Naive thymus-derived CD4-positive, alpha-beta T cell (primary cell): ENCODE results near the gene TET3. TPM values are rescaled to one million over a fixed set of nuclear protein-coding genes. Genes with fewer than 3 reads are reported as not detected.

Experiments used
- ATAC-seq: fragments of 150-1000 bp; cut with Tn5 transposase; 2 replicates; pipeline ENCODE4 v1.10.0; 2021; ENCODE audit warnings: mild to moderate bottlenecking, moderate library complexity
- CTCF ChIA-PET: fragments of 350-600 bp; sonication (Branson Sonifier 250); formaldehyde crosslinking; loops from one replicate; lab custom pipeline; 2021; ENCODE audit warnings: antibody characterized with exemption; lab: Charles Lee
- POLR2A ChIA-PET: fragments of 350-600 bp; sonication (Branson Sonifier 250); formaldehyde crosslinking; loops from one replicate; lab custom pipeline; 2021; ENCODE audit warnings: antibody characterized with exemption, inconsistent platforms; lab: Charles Lee
- DNase-seq, 9 donors: peaks; one replicate each; pipeline versions ENCODE4 v3.0.0 to v3.0.0-alpha.2; 2020 to 2022; ENCODE audit warnings: mixed read lengths in 1 of 9
- H3K27ac ChIP-seq: one replicate; pipeline ENCODE4 v1.7.0; 2013; ENCODE audit warnings: mild to moderate bottlenecking, low read depth, low read length, moderate library complexity
- H3K27me3 ChIP-seq, 2 donors: one replicate each; pipeline ENCODE4 v1.7.0; 2013; ENCODE audit warnings: low read length in 2 of 2, mild to moderate bottlenecking in 2 of 2, moderate library complexity in 2 of 2; ENCODE audit not compliant: control insufficient read depth in 2 of 2, insufficient read depth in 2 of 2
- H3K36me3 ChIP-seq, 3 experiments: 1 replicate in 2 of 3; 2 replicates in 1 of 3; pipeline ENCODE4 v1.7.0; 2013; ENCODE audit warnings: low read length in 3 of 3, mild to moderate bottlenecking in 3 of 3, moderate library complexity in 1 of 3; ENCODE audit not compliant: insufficient read depth in 3 of 3, control insufficient read depth in 2 of 3
- H3K4me1 ChIP-seq, 2 donors: one replicate each; pipeline ENCODE4 v1.7.0; 2013; ENCODE audit warnings: low read length in 2 of 2, mild to moderate bottlenecking in 2 of 2, moderate library complexity in 1 of 2; ENCODE audit not compliant: control insufficient read depth in 2 of 2, insufficient read depth in 2 of 2
- H3K4me3 ChIP-seq: 2 replicates; pipeline ENCODE4 v1.7.0; 2013; ENCODE audit warnings: mild to moderate bottlenecking, low read length
- H3K9me3 ChIP-seq, 3 experiments: 1 replicate in 2 of 3; 2 replicates in 1 of 3; pipeline ENCODE4 v1.7.0; 2013; ENCODE audit warnings: low read length in 3 of 3; ENCODE audit not compliant: control insufficient read depth in 2 of 3
- H3K27ac Mint-ChIP-seq, 9 donors: one replicate each; pipeline ENCODE4 v1.8.0; 2020 to 2022; ENCODE audit warnings: mixed read lengths in 9 of 9, mild to moderate bottlenecking in 8 of 9, moderate library complexity in 5 of 9, inconsistent platforms in 2 of 9
- H3K27me3 Mint-ChIP-seq, 5 donors: one replicate each; pipeline ENCODE4 v1.8.0; 2021 to 2022; ENCODE audit warnings: mixed read lengths in 5 of 5, mild to moderate bottlenecking in 1 of 5
- H3K36me3 Mint-ChIP-seq, 5 donors: one replicate each; pipeline ENCODE4 v1.8.0; 2020 to 2022; ENCODE audit warnings: mixed read lengths in 5 of 5, mild to moderate bottlenecking in 3 of 5, inconsistent platforms in 1 of 5
- H3K4me1 Mint-ChIP-seq, 7 donors: one replicate each; pipeline ENCODE4 v1.8.0; 2020 to 2022; ENCODE audit warnings: mixed read lengths in 7 of 7, mild to moderate bottlenecking in 3 of 7, inconsistent platforms in 1 of 7
- H3K4me3 Mint-ChIP-seq, 10 donors: one replicate each; pipeline ENCODE4 v1.8.0; 2020 to 2022; ENCODE audit warnings: mild to moderate bottlenecking in 10 of 10, mixed read lengths in 10 of 10, moderate library complexity in 6 of 10, inconsistent platforms in 2 of 10
- H3K9me3 Mint-ChIP-seq, 11 donors: one replicate each; pipeline ENCODE4 v1.8.0; 2020 to 2022; ENCODE audit warnings: mixed read lengths in 11 of 11, mild to moderate bottlenecking in 4 of 11, inconsistent platforms in 1 of 11, moderate library complexity in 1 of 11
- intact Hi-C, 2 donors: fragments of 100-400 bp; cut with micrococcal nuclease; formaldehyde crosslinking; loops; one replicate each; pipeline ENCODE4 v1.15.1; 2023
- polyA plus RNA-seq, 2 donors: library from polyadenylated mRNA; unstranded; fragments of 300-500 nt; fragmentation: Illumina TruSeq; gene quantifications; one replicate each; pipeline ENCODE4 v1.2.3, GENCODE V29; 2021
- total RNA-seq, 6 experiments: library from RNA in 5 of 6; stranded (reverse) in 5 of 6; gene quantifications; 1 replicate in 5 of 6; 2 replicates in 1 of 6; pipeline ENCODE4 v1.2.3 and lab custom pipeline; 2021 to 2026

Gene TET3
- total and polyA plus RNA-seq, 7 experiments from 2014 or later, result 0.77 to 38.6 (median 24.9) TPM

- peaks cover 0 to 4% (median 0%) of the 10 kb centered on the region in 3 experiments for H3K36me3 ChIP-seq
- H3K4me1 ChIP-seq, result peaks cover 40 to 63% of the 10 kb centered on the region in 2 donors
- Mint-ChIP-seq H3K4me1 (peaks cover 64 to 85% (median 81%) of the 10 kb centered on the region in 7 donors), H3K27me3 (peaks cover 0 to 28% (median 0%) of the 10 kb centered on the region in 5 donors), H3K4me3 (peak overlapping the region; percentile 83 to 93 (median 88)), H3K36me3 (peaks cover under 1 to 40% (median 14%) of the 10 kb centered on the region in 5 donors), H3K9me3 (peaks cover 0 to 4% (median 0%) of the 10 kb centered on the region in 11 donors), H3K27ac (peak overlapping the region; percentile 66 to 94 (median 87))
- ChIA-PET CTCF (interaction anchor here (0.5 to 1.1 kb wide), 3 partner anchors 16 to 56 kb away, joined by 3 read pairs; no protein-coding TSS in a partner anchor), POLR2A (interaction anchor here (1.0 to 4.1 kb wide), 13 partner anchors 11 to 161 kb away, joined by 3 to 19 read pairs (median 4); partner anchors contain the start of gene DGUOK)
- H3K9me3 ChIP-seq, result no peaks in the 10 kb centered on the region
- peak overlapping the region; percentile 62 for H3K4me3 ChIP-seq
- ATAC-seq (peak; percentile 63), DNase-seq (peak in 8 of 9 donors; percentile 43 to 78 (median 52))
- intact Hi-C loops, result loop anchor here (1.0 to 5.0 kb wide), 14 partner anchors 13 to 407 kb away; partner anchors contain the start of genes MTHFD2 (in 2 of the 2), BOLA3 (in 1 of the 2), DGUOK (in 1 of the 2) and MOB1A (in 1 of the 2)
- no peaks in the 10 kb centered on the region for H3K27me3 ChIP-seq
- H3K27ac ChIP-seq, result peak overlapping the region; percentile 90
Observed at GRCh38 chr2:73985308-73986084, 786 bp downstream of the TET3 start.

DNA sequence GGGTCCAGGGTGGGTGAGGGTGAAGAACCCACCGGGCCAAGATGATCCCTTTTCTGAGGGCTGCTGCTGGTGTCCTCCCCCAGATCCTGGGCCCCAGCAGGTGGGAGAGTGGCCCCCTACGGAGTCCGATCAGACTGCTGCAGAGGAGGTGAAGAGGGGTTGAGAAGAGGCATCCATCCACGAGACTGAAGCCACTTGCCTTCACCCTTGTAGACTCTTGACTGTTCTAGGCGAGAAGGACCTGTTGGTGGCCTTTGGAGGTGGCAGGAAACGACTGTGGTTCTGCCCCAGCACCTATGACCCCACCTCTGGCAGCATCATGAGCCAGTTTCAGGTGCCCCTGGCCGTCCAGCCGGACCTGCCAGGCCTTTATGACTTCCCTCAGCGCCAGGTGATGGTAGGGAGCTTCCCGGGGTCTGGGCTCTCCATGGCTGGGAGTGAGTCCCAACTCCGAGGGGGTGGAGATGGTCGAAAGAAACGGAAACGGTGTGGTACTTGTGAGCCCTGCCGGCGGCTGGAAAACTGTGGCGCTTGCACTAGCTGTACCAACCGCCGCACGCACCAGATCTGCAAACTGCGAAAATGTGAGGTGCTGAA is 1.5 kb downstream of the TET3 start:
- H3K36me3 Mint-ChIP-seq, result peaks cover 3 to 43% (median 18%) of the 10 kb centered on the region in 5 donors
- H3K4me3 Mint-ChIP-seq, result peak overlapping the region; percentile 83 to 93 (median 88)
- ChIA-PET CTCF (interaction anchor here (0.6 to 2.9 kb wide), 7 partner anchors 15 to 102 kb away, joined by 3 to 37 read pairs (median 3); no protein-coding TSS in a partner anchor), POLR2A (interaction anchor here (1.0 to 4.1 kb wide), 16 partner anchors 10 to 162 kb away, joined by 3 to 19 read pairs (median 4); partner anchors contain the start of gene DGUOK)
- H3K27ac Mint-ChIP-seq, result peak overlapping the region; percentile 66 to 94 (median 87)
- H3K4me1 Mint-ChIP-seq, result peaks cover 63 to 83% (median 79%) of the 10 kb centered on the region in 7 donors
- H3K36me3 ChIP-seq, result peaks cover 0 to 4% (median 0%) of the 10 kb centered on the region in 3 experiments
- ATAC-seq (no peak), DNase-seq (peak in 5 of 9 donors; percentile 25 to 46 (median 42))
- no peaks in the 10 kb centered on the region for H3K27me3 ChIP-seq
- H3K9me3 Mint-ChIP-seq, result peaks cover 0 to 7% (median 0%) of the 10 kb centered on the region in 11 donors
- intact Hi-C loops, result loop anchor here (1.0 to 5.0 kb wide), 12 partner anchors 12 to 406 kb away; partner anchors contain the start of genes BOLA3 (in 1 of the 2), MOB1A (in 1 of the 2), MTHFD2 (in 1 of the 2) and STAMBP (in 1 of the 2)
- H3K27ac ChIP-seq, result peak overlapping the region; percentile 90
- H3K27me3 Mint-ChIP-seq, result peaks cover 0 to 24% (median 0%) of the 10 kb centered on the region in 5 donors
- H3K9me3 ChIP-seq, result no peaks in the 10 kb centered on the region
- peak overlapping the region; percentile 62 for H3K4me3 ChIP-seq
- H3K4me1 ChIP-seq, result peaks cover 33 to 56% of the 10 kb centered on the region in 2 donors

- Mint-ChIP-seq H3K4me1 (peaks cover 59 to 80% (median 73%) of the 10 kb centered on the region in 7 donors), H3K27ac (peak overlapping the region; percentile 34 to 94 (median 79)), H3K4me3 (peak overlapping the region; percentile 83 to 93 (median 88)), H3K9me3 (peaks cover 0 to 11% (median 4%) of the 10 kb centered on the region in 11 donors), H3K27me3 (peaks cover 0 to 15% (median 0%) of the 10 kb centered on the region in 5 donors), H3K36me3 (peaks cover 3 to 49% (median 24%) of the 10 kb centered on the region in 5 donors)
- ATAC-seq, result peak; percentile 43
- peak overlapping the region; percentile 62 for H3K4me3 ChIP-seq
- POLR2A ChIA-PET, result interaction anchor here (0.8 to 4.1 kb wide), 14 partner anchors 8 to 159 kb away, joined by 3 to 19 read pairs (median 4); partner anchors contain the start of gene DGUOK
- CTCF ChIA-PET, result interaction anchor here (0.5 to 2.9 kb wide), 17 partner anchors 12 to 297 kb away, joined by 3 to 37 read pairs (median 3); partner anchors contain the start of gene MOB1A
- H3K27me3 ChIP-seq, result no peaks in the 10 kb centered on the region
- peak overlapping the region; percentile 90 for H3K27ac ChIP-seq
- H3K4me1 ChIP-seq, result peaks cover 30 to 49% of the 10 kb centered on the region in 2 donors
- intact Hi-C loops, result loop anchor here (1.0 to 5.0 kb wide), 13 partner anchors 17 to 405 kb away; partner anchors contain the start of genes STAMBP (in 2 of the 2), BOLA3 (in 1 of the 2), DGUOK (in 1 of the 2) and MTHFD2 (in 1 of the 2)
- peaks cover 0 to 5% (median 0%) of the 10 kb centered on the region in 3 experiments for H3K9me3 ChIP-seq
- DNase-seq, result peak in 5 of 9 donors; percentile 28 to 49 (median 44)
- peaks cover 0 to 9% (median 0%) of the 10 kb centered on the region in 3 experiments for H3K36me3 ChIP-seq
Observed at GRCh38 chr2:73987109-73987947, 2.6 kb downstream of the TET3 start.

DNA sequence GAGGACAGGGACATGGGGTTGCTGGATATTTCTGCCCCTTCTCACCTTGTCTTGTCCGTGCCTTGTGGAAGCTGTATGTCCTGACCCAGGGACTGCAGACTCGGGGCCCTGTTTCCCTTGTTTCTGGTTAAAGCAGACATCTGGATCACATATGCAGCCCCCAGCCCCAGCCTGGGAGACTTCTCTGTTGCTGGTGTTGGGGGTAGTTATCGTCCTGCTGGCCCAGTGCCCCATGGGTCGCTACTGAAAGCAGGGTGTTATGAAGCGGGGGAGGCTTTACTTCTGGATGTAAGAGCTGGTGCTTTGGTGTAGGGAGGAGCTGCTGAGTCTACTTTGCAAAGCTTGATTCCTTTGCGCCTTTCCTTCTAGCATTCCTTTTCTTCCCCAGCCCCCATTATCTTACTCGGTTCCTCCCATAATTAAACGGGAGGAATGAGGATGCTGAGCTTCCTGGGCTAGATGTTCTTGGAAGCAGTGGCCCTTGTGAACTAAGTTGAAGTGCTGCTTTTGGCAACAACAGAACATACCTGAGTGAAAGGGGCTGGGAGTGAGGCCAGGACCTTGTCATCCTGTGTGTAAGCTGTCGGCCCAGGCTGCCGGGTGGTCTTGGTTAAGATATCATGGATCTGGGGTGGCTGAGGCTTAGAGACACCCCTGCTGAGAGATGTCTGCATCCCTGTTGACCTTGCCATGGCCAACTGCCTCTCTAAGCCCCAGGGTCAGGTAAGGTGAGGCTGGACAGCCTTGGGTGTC is 3.4 kb downstream of the TET3 start:
- H3K4me1 ChIP-seq, result peaks cover 30 to 50% of the 10 kb centered on the region in 2 donors
- peak overlapping the region in 8 of 9 donors; percentile 39 to 94 (median 62) for H3K27ac Mint-ChIP-seq
- peak overlapping the region; percentile 83 to 93 (median 88) for H3K4me3 Mint-ChIP-seq
- H3K4me3 ChIP-seq, result peak overlapping the region; percentile 62
- H3K4me1 Mint-ChIP-seq, result peaks cover 60 to 80% (median 73%) of the 10 kb centered on the region in 7 donors
- H3K27me3 ChIP-seq, result no peaks in the 10 kb centered on the region
- intact Hi-C loops, result loop anchor here (1.0 to 5.0 kb wide), 13 partner anchors 17 to 404 kb away; partner anchors contain the start of genes STAMBP (in 2 of the 2), BOLA3 (in 1 of the 2), DGUOK (in 1 of the 2) and MTHFD2 (in 1 of the 2)
- peaks cover 0 to 5% (median 0%) of the 10 kb centered on the region in 3 experiments for H3K9me3 ChIP-seq
- ATAC-seq (no peak), DNase-seq (no peak)
- H3K27me3 Mint-ChIP-seq, result peaks cover 0 to 8% (median 0%) of the 10 kb centered on the region in 5 donors
- H3K36me3 Mint-ChIP-seq, result peaks cover 3 to 52% (median 24%) of the 10 kb centered on the region in 5 donors
- peak overlapping the region; percentile 90 for H3K27ac ChIP-seq
- POLR2A ChIA-PET, result interaction anchor here (0.6 to 4.1 kb wide), 11 partner anchors 9 to 79 kb away, joined by 3 to 19 read pairs (median 4); no protein-coding TSS in a partner anchor
- CTCF ChIA-PET, result interaction anchor here (0.6 to 2.9 kb wide), 15 partner anchors 8 to 298 kb away, joined by 3 to 37 read pairs (median 3); partner anchors contain the start of gene MOB1A
- H3K9me3 Mint-ChIP-seq, result peaks cover 0 to 11% (median 4%) of the 10 kb centered on the region in 11 donors
- H3K36me3 ChIP-seq, result peaks cover 0 to 9% (median 0%) of the 10 kb centered on the region in 3 experiments
